HEK293 (cell line): ENCODE data around the gene ZNF394.

ENCODE experiments used
- CTCF ChIA-PET: fragments of 350-600 bp; formaldehyde crosslinking; extraction: SDS; loops from one replicate; lab custom pipeline; 2021; ENCODE audit warnings: antibody characterized with exemption; lab: Yijun Ruan, JAX
- POLR2A ChIA-PET: fragments of 300-600 bp; formaldehyde crosslinking; extraction: SDS; loops from one replicate; lab custom pipeline; 2020; ENCODE audit warnings: antibody characterized with exemption, inconsistent platforms; lab: Yijun Ruan, JAX
- H3K27ac ChIP-seq: fragments of 200-500 bp; sonication (Bioruptor generic); 2 replicates; pipeline ENCODE4 v1.5.1; 2014; ENCODE audit warnings: low read depth, low read length, control low read depth, inconsistent platforms; ENCODE audit errors: extremely low read depth
- H3K36me3 ChIP-seq, 2 experiments: fragments of 200-500 bp in 1 of 2; sonication (Bioruptor generic) in 1 of 2; 1 replicate in 1 of 2; 2 replicates in 1 of 2; pipeline ENCODE4 v1.5.1; 2014 to 2017; ENCODE audit warnings: inconsistent platforms in 2 of 2, low read length in 2 of 2; ENCODE audit not compliant: control insufficient read depth in 2 of 2, insufficient read depth in 1 of 2
- H3K4me1 ChIP-seq: fragments of 200-500 bp; sonication (Bioruptor generic); 2 replicates; pipeline ENCODE4 v1.5.1; 2014; ENCODE audit warnings: mild to moderate bottlenecking, low read length, inconsistent platforms; ENCODE audit not compliant: control insufficient read depth, insufficient read depth
- H3K4me3 ChIP-seq: 2 replicates; pipeline ENCODE4 v1.5.1; 2011; ENCODE audit warnings: low read depth, mild to moderate bottlenecking, control low read depth, low read length, moderate library complexity
- H3K9me3 ChIP-seq: fragments of 200-500 bp; sonication (Bioruptor generic); 2 replicates; pipeline ENCODE4 v1.5.1; 2014; ENCODE audit warnings: low read depth, low read length, inconsistent platforms; ENCODE audit not compliant: control insufficient read depth, insufficient read depth
- HOXC10 ChIP-seq: sonication (generic); formaldehyde crosslinking; IDR thresholded peaks from 2 replicates; pipeline ENCODE4 v1.8.1; 2023; ENCODE audit warnings: mild to moderate bottlenecking, missing genetic modification reagents
- INSM2 ChIP-seq: fragments of 450-650 bp; formaldehyde crosslinking; IDR thresholded peaks from 2 replicates; pipeline ENCODE4 v1.5.1; 2016; ENCODE audit warnings: missing biosample characterization, missing genetic modification characterization
- KLF1 ChIP-seq: fragments of 450-650 bp; formaldehyde crosslinking; IDR thresholded peaks from 2 replicates; pipeline ENCODE4 v1.5.1; 2016; ENCODE audit warnings: missing biosample characterization, missing genetic modification characterization
- KLF10 ChIP-seq: fragments of 450-650 bp; IDR thresholded peaks from 2 replicates; pipeline ENCODE4 v1.5.1; 2018; ENCODE audit warnings: missing biosample characterization, mild to moderate bottlenecking, missing genetic modification characterization
- KLF16 ChIP-seq: fragments of 450-650 bp; formaldehyde crosslinking; IDR thresholded peaks from 2 replicates; pipeline ENCODE4 v1.5.1; 2017; ENCODE audit warnings: missing biosample characterization, missing genetic modification characterization
- MEIS1 ChIP-seq: sonication (generic); formaldehyde crosslinking; IDR thresholded peaks from 2 replicates; pipeline ENCODE4 v1.8.1; 2022; ENCODE audit warnings: missing genetic modification reagents, mild to moderate bottlenecking, borderline replicate concordance
- PRDM10 ChIP-seq: fragments of 450-650 bp; formaldehyde crosslinking; IDR thresholded peaks from 2 replicates; pipeline ENCODE4 v1.5.1; 2016; ENCODE audit warnings: missing biosample characterization, missing genetic modification characterization
- REPIN1 ChIP-seq: fragments of 450-650 bp; formaldehyde crosslinking; IDR thresholded peaks from 2 replicates; pipeline ENCODE4 v1.5.1; 2017; ENCODE audit warnings: missing biosample characterization, missing genetic modification characterization, low read depth
- TCF7L2 ChIP-seq: IDR thresholded peaks from 2 replicates; pipeline ENCODE4 v1.6.1; 2011; ENCODE audit warnings: low read depth, mild to moderate bottlenecking, inconsistent platforms, low read length, moderate library complexity, borderline replicate concordance
- TRIM28 ChIP-seq: IDR thresholded peaks from 2 replicates; pipeline ENCODE4 v1.6.1; 2011; ENCODE audit warnings: low read length, control low read depth, borderline replicate concordance
- ZFHX2 ChIP-seq: fragments of 450-650 bp; formaldehyde crosslinking; conservative IDR thresholded peaks from 2 replicates; pipeline ENCODE4 v1.5.1; 2016; ENCODE audit warnings: missing biosample characterization, missing genetic modification characterization
- ZFP3 ChIP-seq: fragments of 450-650 bp; formaldehyde crosslinking; IDR thresholded peaks from 2 replicates; pipeline ENCODE4 v1.5.1; 2016; ENCODE audit warnings: low read depth, missing biosample characterization, missing genetic modification characterization
- ZFP69B ChIP-seq: fragments of 450-650 bp; formaldehyde crosslinking; IDR thresholded peaks from 2 replicates; pipeline ENCODE4 v1.5.1; 2016; ENCODE audit warnings: missing biosample characterization, missing genetic modification characterization
- ZNF140 ChIP-seq: fragments of 450-650 bp; formaldehyde crosslinking; IDR thresholded peaks from 2 replicates; pipeline ENCODE4 v1.5.1; 2016; ENCODE audit warnings: missing biosample characterization, missing genetic modification characterization
- ZNF146 ChIP-seq: fragments of 450-650 bp; formaldehyde crosslinking; IDR thresholded peaks from 2 replicates; pipeline ENCODE4 v1.5.1; 2016; ENCODE audit warnings: missing biosample characterization, missing genetic modification characterization
- ZNF16 ChIP-seq: fragments of 450-650 bp; formaldehyde crosslinking; IDR thresholded peaks from 2 replicates; pipeline ENCODE4 v1.5.1; 2016; ENCODE audit warnings: low read depth, missing biosample characterization, missing genetic modification characterization
- ZNF24 ChIP-seq: fragments of 450-650 bp; formaldehyde crosslinking; IDR thresholded peaks from 2 replicates; pipeline ENCODE4 v1.5.1; 2016; ENCODE audit warnings: missing biosample characterization, missing genetic modification characterization
- ZNF274 ChIP-seq, 2 experiments: fragments of 200-500 bp in 1 of 2; fragments of 450-650 bp in 1 of 2; sonication (Bioruptor generic) in 1 of 2; formaldehyde crosslinking in 1 of 2; IDR thresholded peaks; 2 replicates each; pipeline versions ENCODE4 v1.5.1 to v1.6.1; 2014 to 2016; ENCODE audit warnings: borderline replicate concordance in 1 of 2, inconsistent platforms in 1 of 2, low read length in 1 of 2, missing biosample characterization in 1 of 2, missing genetic modification characterization in 1 of 2
- ZNF354C ChIP-seq: fragments of 450-650 bp; formaldehyde crosslinking; IDR thresholded peaks from 2 replicates; pipeline ENCODE4 v1.5.1; 2016; ENCODE audit warnings: missing biosample characterization, missing genetic modification characterization, low read depth, borderline replicate concordance
- ZNF366 ChIP-seq: fragments of 450-650 bp; formaldehyde crosslinking; conservative IDR thresholded peaks from 2 replicates; pipeline ENCODE4 v1.5.1; 2016; ENCODE audit warnings: missing biosample characterization, missing genetic modification characterization
- ZNF404 ChIP-seq: fragments of 450-650 bp; formaldehyde crosslinking; IDR thresholded peaks from 2 replicates; pipeline ENCODE4 v1.5.1; 2017; ENCODE audit warnings: missing biosample characterization, missing genetic modification characterization
- ZNF561 ChIP-seq: fragments of 450-650 bp; IDR thresholded peaks from 2 replicates; pipeline ENCODE4 v1.5.1; 2018; ENCODE audit warnings: missing biosample characterization, missing genetic modification characterization, borderline replicate concordance
- ZNF629 ChIP-seq: fragments of 450-650 bp; formaldehyde crosslinking; IDR thresholded peaks from 2 replicates; pipeline ENCODE4 v1.5.1; 2017; ENCODE audit warnings: missing biosample characterization, missing genetic modification characterization
- ZNF660 ChIP-seq: fragments of 450-650 bp; IDR thresholded peaks from 2 replicates; pipeline ENCODE4 v1.5.1; 2018; ENCODE audit warnings: missing biosample characterization, mild to moderate bottlenecking, missing genetic modification characterization
- ZNF677 ChIP-seq: fragments of 450-650 bp; IDR thresholded peaks from 2 replicates; pipeline ENCODE4 v1.5.0; 2018; ENCODE audit warnings: missing biosample characterization, mild to moderate bottlenecking, missing genetic modification characterization, moderate library complexity
- ZNF76 ChIP-seq: fragments of 450-650 bp; formaldehyde crosslinking; IDR thresholded peaks from 2 replicates; pipeline ENCODE4; 2016; ENCODE audit warnings: low read depth, missing biosample characterization, missing genetic modification characterization, borderline replicate concordance
- TF ChIP-seq, protein P1 (sequence below): fragments of 450-650 bp; IDR thresholded peaks from 2 replicates; pipeline ENCODE4 v1.5.1; 2018; ENCODE audit warnings: missing biosample characterization, mild to moderate bottlenecking, missing genetic modification characterization
- TF ChIP-seq, protein P2 (sequence below): fragments of 450-650 bp; formaldehyde crosslinking; IDR thresholded peaks from 2 replicates; pipeline ENCODE4 v1.5.1; 2017; ENCODE audit warnings: missing biosample characterization, missing genetic modification characterization

ZNF394 gene

DNA sequence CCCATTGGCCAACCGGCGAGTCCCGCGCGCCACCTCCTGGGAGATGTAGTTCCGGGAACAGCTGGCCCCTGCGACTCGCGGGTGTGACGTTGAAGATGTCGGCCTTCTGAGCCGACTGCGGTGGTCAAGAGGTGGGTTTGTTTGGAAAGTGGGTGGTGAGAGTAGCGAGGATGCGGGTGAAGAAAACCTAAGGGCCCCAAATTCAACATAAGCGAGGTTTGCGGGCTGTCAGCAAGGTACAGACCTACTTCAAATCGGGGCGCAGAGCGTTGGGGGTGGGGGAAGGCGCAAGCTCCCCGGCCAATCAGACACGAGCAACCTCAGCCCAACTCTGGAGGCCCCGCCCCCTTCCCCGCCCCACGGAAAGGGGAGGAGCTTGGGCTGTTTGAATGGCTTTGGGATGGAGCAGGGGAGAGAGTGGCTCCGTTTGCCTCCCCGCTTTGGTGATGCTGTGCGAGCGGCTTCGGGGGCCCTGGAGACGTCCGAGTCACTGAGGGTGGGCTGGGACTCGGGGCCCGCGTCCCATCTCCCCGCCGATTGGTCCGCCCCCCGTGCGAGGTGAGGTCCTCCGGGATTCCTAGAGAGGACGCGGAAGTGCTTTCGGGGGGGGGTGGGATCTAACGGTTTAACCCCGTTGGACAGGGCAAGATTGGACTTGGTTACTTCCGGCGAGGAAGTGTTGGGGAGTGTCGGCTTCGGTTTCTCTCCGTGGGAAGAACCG is 4.7 kb upstream of the ZNF394 start, which contains the start of gene ZKSCAN5 (continued):
- TF ChIP-seq TRIM28 (no peak), INSM2 (tag by site-specific recombination) (peak; percentile 70; the same call in 1 of the 2 replicates)

- POLR2A ChIA-PET: interaction anchor here (0.6 to 2.1 kb wide), 19 partner anchors 12 to 1693 kb away, joined by 3 to 26 read pairs (median 5); partner anchors contain the start of genes AP4M1, CPSF4, FAM200A and MCM7
- Histone ChIP-seq H3K4me1 (no peaks in the 10 kb centered on the region), H3K36me3 (peaks cover 0 to 6% of the 10 kb centered on the region in 2 experiments; a peak in 1 of 3 replicates), H3K4me3 (peak overlapping the region; percentile 95), H3K9me3 (no peaks in the 10 kb centered on the region), H3K27ac (no peak overlapping the region; the same call in 1 of the 2 replicates)
- CTCF ChIA-PET: interaction anchor here (0.7 to 1.1 kb wide), 2 partner anchors 13 to 14 kb away, joined by 3 to 4 read pairs; no protein-coding TSS in a partner anchor
- peak; percentile 79 for TF ChIP-seq ZNF16
- TF ChIP-seq REPIN1 (tag by site-specific recombination): no peak
- TF ChIP-seq HOXC10 (CRISPR knock-in tag): no peak
- TF ChIP-seq ZFP3 (tag by site-specific recombination): no peak
- no peak for TF ChIP-seq ZNF629 (tag by site-specific recombination)
- TF ChIP-seq ZNF404 (tag by site-specific recombination): no peak
- TF ChIP-seq ZNF660 (tag by site-specific recombination): no peak
- no peak for TF ChIP-seq ZNF146 (tag by site-specific recombination)
- peak; percentile 86 for TF ChIP-seq PRDM10
- TF ChIP-seq ZFHX2 (tag by site-specific recombination): peak; percentile 87
- no peak for TF ChIP-seq KLF10
- TF ChIP-seq, protein P1, sequence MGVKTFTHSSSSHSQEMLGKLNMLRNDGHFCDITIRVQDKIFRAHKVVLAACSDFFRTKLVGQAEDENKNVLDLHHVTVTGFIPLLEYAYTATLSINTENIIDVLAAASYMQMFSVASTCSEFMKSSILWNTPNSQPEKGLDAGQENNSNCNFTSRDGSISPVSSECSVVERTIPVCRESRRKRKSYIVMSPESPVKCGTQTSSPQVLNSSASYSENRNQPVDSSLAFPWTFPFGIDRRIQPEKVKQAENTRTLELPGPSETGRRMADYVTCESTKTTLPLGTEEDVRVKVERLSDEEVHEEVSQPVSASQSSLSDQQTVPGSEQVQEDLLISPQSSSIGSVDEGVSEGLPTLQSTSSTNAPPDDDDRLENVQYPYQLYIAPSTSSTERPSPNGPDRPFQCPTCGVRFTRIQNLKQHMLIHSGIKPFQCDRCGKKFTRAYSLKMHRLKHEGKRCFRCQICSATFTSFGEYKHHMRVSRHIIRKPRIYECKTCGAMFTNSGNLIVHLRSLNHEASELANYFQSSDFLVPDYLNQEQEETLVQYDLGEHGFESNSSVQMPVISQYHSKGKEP: no peak
- TF ChIP-seq TCF7L2: peak; percentile 87
- no peak for TF ChIP-seq ZNF354C (tag by site-specific recombination)
- TF ChIP-seq, protein P2, sequence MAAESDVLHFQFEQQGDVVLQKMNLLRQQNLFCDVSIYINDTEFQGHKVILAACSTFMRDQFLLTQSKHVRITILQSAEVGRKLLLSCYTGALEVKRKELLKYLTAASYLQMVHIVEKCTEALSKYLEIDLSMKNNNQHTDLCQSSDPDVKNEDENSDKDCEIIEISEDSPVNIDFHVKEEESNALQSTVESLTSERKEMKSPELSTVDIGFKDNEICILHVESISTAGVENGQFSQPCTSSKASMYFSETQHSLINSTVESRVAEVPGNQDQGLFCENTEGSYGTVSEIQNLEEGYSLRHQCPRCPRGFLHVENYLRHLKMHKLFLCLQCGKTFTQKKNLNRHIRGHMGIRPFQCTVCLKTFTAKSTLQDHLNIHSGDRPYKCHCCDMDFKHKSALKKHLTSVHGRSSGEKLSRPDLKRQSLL (tag by site-specific recombination): no peak
- TF ChIP-seq ZNF76: no peak
- peak; percentile 56 for TF ChIP-seq KLF1 (tag by site-specific recombination)
- 0 out of 2 replicates have a peak, but pooled peaks have one; percentile 41 for TF ChIP-seq KLF16 (tag by site-specific recombination)
- no peak for TF ChIP-seq ZNF561 (tag by site-specific recombination)
- no peak for TF ChIP-seq ZFP69B
- TF ChIP-seq ZNF677 (tag by site-specific recombination): no peak
- TF ChIP-seq ZNF140 (tag by site-specific recombination): no peak
- TF ChIP-seq ZNF274 (IDR thresholded peaks at IDR 0.05; ENCODE audit: low read length): no peak
- TF ChIP-seq ZNF274 (tag by site-specific recombination; IDR thresholded peaks at IDR 0.05; ENCODE audit: borderline replicate concordance): no peak
- no peak for TF ChIP-seq ZNF24 (tag by site-specific recombination)
- TF ChIP-seq ZNF366 (tag by site-specific recombination): no peak
- TF ChIP-seq MEIS1: no peak
These were observed 4.2 kb upstream of the ZNF394 start for GRCh38 chr7:99504281-99504602.
